Measurements from ENCODE around the gene ESAM. TPM values are rescaled to one million over a fixed set of nuclear protein-coding genes. Genes with fewer than 3 reads are reported as not detected.

The ESAM gene
- polyA plus RNA-seq, 3 donors, result 0.18 to 0.74 (median 0.49) TPM

GRCh38 chr11:124779568-124779967, 17.5 kb upstream of the ESAM start:
- H3K4me2 ChIP-seq (replicated peaks; ENCODE audit: extremely low read depth, low read length, poor library complexity, severe bottlenecking), result no peak overlapping the region
- no peak overlapping the region for H3K27ac ChIP-seq (ENCODE audit: low read depth in 1 of 2, low read length in 2 of 2)
- H3K4me1 ChIP-seq (ENCODE audit: control insufficient read depth in 1 of 2, insufficient read depth in 2 of 2, low read length in 2 of 2), result no peaks in the 10 kb centered on the region
- no peak for TF ChIP-seq CTCF (IDR thresholded peaks at IDR 0.05)
- H3K36me3 ChIP-seq (replicated peaks in 1 of 2; ENCODE audit: control insufficient read depth in 1 of 2, insufficient read depth in 2 of 2, low read length in 2 of 2), result peaks cover 0 to 1% of the 10 kb centered on the region in 2 donors
- DNase-seq, result no peak
- no peaks in the 10 kb centered on the region for H3K79me2 ChIP-seq (ENCODE audit: insufficient read depth, low read length)
- Mint-ChIP-seq H3K4me1 (peaks cover 10% of the 10 kb centered on the region), H3K27me3 (ENCODE audit: low read depth in 3 of 3) (peaks cover 0 to 1% (median 0%) of the 10 kb centered on the region in 3 donors), H3K4me3 (no peak overlapping the region), H3K36me3 (peaks cover 17 to 24% of the 10 kb centered on the region in 2 donors), H3K27ac (no peak overlapping the region), H3K9me3 (no peaks in the 10 kb centered on the region)
- H2AFZ ChIP-seq (ENCODE audit: insufficient read depth, low read depth, low read length, poor library complexity, severe bottlenecking), result no peak overlapping the region
- H4K20me1 ChIP-seq (ENCODE audit: insufficient read depth, low read length), result no peaks in the 10 kb centered on the region
- intact Hi-C loops (cut with micrococcal nuclease), result no loop called here
- H3K9ac ChIP-seq (ENCODE audit: insufficient read depth, low read length, poor library complexity, severe bottlenecking), result no peak overlapping the region
- no peaks in the 10 kb centered on the region for H3K9me3 ChIP-seq (replicated peaks in 1 of 2; ENCODE audit: control insufficient read depth in 1 of 2, insufficient read depth in 1 of 2, low read length in 2 of 2)
- no peaks in the 10 kb centered on the region for H3K27me3 ChIP-seq (ENCODE audit: control insufficient read depth in 2 of 2, insufficient read depth in 2 of 2, low read length in 2 of 2)
- no CpG with 5 or more reads among the region's 1 CpG for WGBS (ENCODE audit: insufficient coverage)
- no peak overlapping the region for H3K4me3 ChIP-seq (replicated peaks in 1 of 3; ENCODE audit: low read depth in 2 of 3, low read length in 3 of 3)

GRCh38 chr11:124778281-124778680, 16.2 kb upstream of the ESAM start:
- Histone ChIP-seq H3K36me3 (replicated peaks in 1 of 2; ENCODE audit: control insufficient read depth in 1 of 2, insufficient read depth in 2 of 2, low read length in 2 of 2) (peaks cover 5 to 8% of the 10 kb centered on the region in 2 donors), H2AFZ (ENCODE audit: insufficient read depth, low read depth, low read length, poor library complexity, severe bottlenecking) (no peak overlapping the region), H3K27ac (ENCODE audit: low read depth in 1 of 2, low read length in 2 of 2) (no peak overlapping the region), H3K27me3 (ENCODE audit: control insufficient read depth in 2 of 2, insufficient read depth in 2 of 2, low read length in 2 of 2) (no peaks in the 10 kb centered on the region), H3K9ac (ENCODE audit: insufficient read depth, low read length, poor library complexity, severe bottlenecking) (no peak overlapping the region), H3K9me3 (replicated peaks in 1 of 2; ENCODE audit: control insufficient read depth in 1 of 2, insufficient read depth in 1 of 2, low read length in 2 of 2) (no peaks in the 10 kb centered on the region), H4K20me1 (ENCODE audit: insufficient read depth, low read length) (no peaks in the 10 kb centered on the region), H3K4me3 (replicated peaks in 1 of 3; ENCODE audit: low read depth in 2 of 3, low read length in 3 of 3) (no peak overlapping the region), H3K79me2 (ENCODE audit: insufficient read depth, low read length) (no peaks in the 10 kb centered on the region), H3K4me2 (replicated peaks; ENCODE audit: extremely low read depth, low read length, poor library complexity, severe bottlenecking) (no peak overlapping the region), H3K4me1 (ENCODE audit: control insufficient read depth in 1 of 2, insufficient read depth in 2 of 2, low read length in 2 of 2) (no peaks in the 10 kb centered on the region)
- peaks cover 10% of the 10 kb centered on the region for H3K4me1 Mint-ChIP-seq
- no peaks in the 10 kb centered on the region for H3K9me3 Mint-ChIP-seq
- intact Hi-C loops (cut with micrococcal nuclease), result no loop called here
- peaks cover 17 to 23% of the 10 kb centered on the region in 2 donors for H3K36me3 Mint-ChIP-seq
- TF ChIP-seq CTCF (IDR thresholded peaks at IDR 0.05), result no peak
- H3K27ac Mint-ChIP-seq, result no peak overlapping the region
- no CpG with 5 or more reads among the region's 2 CpGs for WGBS (ENCODE audit: insufficient coverage)
- no peak overlapping the region for H3K4me3 Mint-ChIP-seq
- DNase-seq, result no peak
- H3K27me3 Mint-ChIP-seq (ENCODE audit: low read depth in 3 of 3), result peaks cover 0 to 1% (median 0%) of the 10 kb centered on the region in 3 donors

All from CD14-positive monocyte (primary cell).